Islet of Langerhans (tissue), 1 donor: ENCODE data around the gene PDE6B.

Experiments
- FAIRE-seq: peaks from one replicate; lab custom pipeline; 2011; peaks lifted over from hg19 to GRCh38; lab: Jason Lieb, UNC

Gene PDE6B

DNA sequence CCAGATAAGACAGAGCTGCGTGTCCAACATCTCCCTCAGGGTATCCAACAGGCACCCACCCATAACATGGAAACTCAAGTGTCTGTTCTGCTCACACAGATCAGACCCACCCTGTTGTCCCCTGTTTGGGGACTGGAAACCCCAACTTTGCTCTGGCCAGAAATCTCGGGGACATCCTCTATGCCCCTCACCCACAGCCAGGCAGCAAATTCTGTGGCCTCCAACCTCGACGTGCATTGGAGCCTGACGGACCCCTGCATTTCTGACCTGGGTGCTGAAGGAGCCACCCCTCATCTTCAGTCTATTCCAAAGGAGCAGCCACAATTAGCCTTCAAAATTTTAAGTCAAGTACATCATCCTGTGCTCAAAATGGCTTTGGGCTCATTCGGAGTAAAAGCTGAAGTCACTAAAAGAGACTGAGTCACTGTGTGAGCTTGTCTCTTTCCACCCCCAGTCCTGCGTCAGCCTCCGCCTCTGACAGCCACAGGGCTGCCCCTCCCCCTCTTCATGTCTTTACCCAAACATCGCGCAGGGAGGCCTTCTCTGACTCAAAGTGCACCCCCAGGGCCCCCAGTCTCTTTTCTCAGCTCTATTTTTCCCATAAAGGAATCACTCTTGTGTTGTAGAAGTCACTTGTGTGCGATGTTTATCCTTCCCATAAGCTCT, 24.4 kb upstream of the PDE6B start:
- FAIRE-seq: no peak

GRCh38 chr4:601612-602558, 23.5 kb upstream of the PDE6B start:
- no peak for FAIRE-seq

DNA sequence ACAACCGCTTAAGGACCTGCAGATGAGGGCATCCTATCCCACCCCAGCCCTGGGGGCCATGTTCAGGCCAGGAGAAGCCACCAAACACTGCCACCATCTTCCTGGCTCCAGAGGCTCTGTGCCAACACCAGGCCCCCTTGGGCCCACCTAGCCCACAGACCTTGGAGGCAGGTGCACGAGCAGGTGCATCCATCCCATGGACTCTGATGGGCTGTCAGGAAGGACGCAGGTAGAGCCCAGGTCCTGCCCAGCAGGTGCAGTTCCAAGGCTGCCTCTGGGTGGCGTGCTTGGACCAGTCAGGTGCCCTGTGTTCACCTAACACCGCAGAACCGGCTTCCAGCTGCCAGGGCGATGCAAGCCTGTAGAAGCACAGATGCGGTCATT, 22.8 kb upstream of the PDE6B start:
- FAIRE-seq: no peak

- FAIRE-seq: no peak
Measured at GRCh38 chr4:604131-604530, 21.2 kb upstream of the PDE6B start.

DNA sequence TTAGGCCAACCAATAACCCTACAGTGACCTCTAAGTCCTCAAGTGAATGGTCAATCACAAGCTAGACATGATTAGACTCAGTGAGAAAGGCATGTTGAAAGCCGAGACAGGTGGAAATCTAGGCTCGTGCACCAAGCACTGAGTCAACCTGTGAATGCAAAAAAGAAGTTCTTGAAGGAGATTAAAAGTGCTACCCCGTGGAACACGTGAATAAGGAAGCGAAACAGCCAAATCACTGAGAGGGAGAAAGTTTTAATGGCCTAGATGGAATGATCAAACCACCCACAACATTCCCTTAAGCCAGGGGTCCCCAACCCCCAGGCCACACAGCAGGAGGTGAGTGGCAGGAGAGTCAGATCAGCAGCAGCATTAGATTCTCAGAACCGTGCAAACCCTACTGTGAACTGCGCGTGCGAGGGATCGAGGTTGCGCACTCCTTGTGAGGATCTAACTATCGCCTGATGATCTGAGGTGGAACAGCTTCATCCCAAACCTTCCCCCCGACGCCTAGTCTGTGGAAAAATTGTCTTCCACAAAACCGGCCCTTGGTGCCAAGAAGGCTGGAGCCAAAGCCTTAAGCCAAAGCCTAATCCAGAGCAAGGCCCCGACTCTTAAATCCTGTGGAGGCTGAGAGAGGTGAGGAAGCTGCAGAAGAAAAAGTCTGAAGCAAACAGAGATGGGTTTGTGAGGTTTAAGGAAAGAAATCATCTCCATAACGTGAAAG, 19.5 kb upstream of the PDE6B start:
- no peak for FAIRE-seq

- no peak for FAIRE-seq
Measured at GRCh38 chr4:608236-608635, 17.1 kb upstream of the PDE6B start.

DNA sequence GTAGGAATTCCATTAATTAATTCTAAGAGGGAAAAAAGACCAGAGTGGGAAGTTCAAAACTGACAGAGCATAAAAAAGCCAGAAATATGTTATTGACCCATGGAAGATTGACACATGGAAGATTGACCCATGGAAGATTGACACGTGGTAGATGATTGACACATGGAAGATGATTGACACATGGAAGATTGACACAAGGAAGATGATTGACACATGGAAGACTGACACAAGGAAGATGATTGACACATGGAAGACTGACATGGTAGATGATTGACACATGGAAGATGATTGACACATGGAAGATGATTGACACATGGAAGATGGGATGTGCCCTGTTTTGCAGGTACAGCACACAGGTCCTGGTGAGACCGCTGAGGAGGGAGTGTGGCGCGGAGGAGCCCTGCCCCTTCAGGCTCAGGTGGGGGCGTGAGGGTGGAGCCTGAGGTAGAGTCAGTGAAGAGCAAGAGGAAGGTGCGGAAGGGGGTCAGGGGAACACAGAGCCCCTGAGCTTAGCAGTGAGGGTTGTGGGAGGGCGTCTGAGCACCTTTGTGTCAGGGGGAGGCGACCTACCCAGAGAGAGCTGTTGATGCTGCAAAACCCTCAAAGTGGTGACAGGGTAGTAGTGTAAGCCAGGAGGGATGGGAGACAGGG, 15.8 kb upstream of the PDE6B start:
- no peak for FAIRE-seq

GRCh38 chr4:610411-611261, 14.7 kb upstream of the PDE6B start:
- FAIRE-seq: no peak

DNA sequence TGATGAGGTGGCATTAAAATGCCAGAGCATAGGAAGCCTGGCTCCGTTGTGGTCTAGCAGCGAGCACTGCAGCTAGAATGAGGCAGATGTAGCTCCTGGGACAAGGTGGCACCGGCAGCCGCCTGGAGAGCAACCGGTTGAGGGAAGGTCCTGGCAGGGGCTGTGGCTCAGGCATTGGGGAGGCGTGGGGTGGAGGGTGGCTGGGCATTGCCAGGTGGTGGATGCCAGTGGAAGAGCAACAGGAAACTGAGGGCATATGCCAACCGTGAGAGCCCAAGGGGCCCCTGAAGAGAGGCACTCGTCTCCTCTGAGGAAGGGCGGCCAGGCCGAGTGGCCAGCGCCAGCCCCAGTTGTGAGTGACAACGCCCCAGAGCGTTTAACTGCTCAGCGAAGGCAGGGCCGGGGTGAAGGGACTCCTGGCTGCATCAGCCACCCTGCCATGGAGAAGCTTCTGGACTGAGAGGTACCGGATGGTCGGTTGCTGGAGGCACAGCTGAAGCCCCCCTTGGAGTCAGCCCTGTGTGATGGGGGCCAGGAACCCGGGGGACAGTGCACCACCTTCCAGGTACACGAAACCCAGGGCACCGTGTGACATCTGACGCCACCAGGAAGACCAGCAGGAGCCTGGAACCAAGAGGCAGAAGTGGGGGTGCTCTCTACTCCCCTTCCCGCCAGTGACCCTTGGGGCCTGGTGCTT, 13.2 kb upstream of the PDE6B start:
- FAIRE-seq: no peak

DNA sequence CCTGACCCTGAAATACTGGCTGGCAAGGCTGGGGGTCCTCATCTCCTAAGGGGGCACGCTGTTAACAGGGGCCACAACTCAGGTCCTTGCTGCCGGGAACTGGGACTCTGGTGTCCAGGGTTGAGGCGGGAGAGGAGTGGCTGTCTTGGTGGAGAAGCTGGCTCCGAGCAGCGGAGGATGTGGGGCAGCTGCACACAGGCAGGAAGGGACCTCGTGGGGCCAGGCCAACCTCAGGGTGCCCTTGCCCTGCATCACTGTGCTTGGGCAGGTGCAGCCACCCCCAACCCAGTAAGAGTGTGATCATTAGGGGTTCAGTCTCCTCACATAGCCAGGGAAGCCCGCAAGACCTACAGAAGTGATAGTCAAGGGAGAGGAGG, 12.6 kb upstream of the PDE6B start:
- FAIRE-seq: no peak

DNA sequence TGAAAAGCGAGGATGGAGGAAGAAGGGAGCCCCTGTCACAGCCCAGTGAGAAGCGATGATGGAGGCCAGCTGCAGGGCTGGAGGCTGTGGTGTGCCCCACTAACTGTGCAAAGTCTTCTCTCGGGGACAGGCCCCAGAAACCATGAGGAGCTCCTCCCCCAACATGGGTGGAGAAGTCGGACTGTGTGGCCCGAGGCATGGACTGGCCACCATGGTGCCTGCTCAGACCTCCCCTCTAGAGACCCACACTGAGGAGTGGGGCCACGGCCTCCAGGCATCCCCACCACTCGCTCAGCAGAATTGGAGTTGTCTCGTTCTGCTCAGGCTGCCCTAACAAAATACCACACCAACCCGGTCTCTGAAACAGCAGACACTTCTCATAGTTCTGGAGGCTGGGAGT, 12.2 kb upstream of the PDE6B start:
- FAIRE-seq: no peak

- FAIRE-seq: no peak
Measured at GRCh38 chr4:616091-616490, 9.3 kb upstream of the PDE6B start.

DNA sequence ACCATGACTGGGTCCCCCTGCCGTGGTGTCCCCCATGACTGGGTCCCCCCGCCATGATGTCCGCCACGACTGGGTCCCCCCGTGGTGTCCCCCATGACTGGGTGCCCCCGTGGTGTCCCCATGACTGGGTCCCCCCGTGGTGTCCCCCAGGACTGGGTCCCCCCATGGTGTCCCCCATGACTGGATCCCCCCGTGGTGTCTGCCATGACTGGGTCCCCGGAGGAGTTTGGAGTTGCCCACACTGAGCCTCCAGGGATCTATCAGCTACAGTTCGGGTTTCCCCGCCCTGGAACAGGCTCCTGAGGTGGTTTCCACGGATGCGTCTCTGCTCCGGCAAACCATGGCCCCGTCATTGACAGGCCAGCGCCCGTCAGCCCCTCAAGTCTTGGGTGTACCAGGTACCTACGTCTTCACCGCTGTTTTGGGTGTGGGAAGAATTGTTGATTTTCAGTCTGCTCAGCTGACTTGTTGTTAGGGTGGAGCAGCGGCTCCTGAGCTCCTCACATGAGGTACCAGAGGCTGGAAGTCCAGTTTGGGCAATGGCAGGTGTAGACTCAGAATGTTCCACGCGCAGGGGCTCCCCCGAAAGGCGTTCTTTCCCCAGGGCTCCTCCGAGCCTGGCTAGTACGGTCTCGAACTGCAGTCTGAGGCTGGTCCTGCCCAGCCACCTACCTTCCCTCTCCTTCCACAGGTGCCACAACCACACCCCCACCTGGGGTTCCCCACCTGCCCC, 8.3 kb upstream of the PDE6B start:
- FAIRE-seq: no peak

GRCh38 chr4:617644-618641, 7.4 kb upstream of the PDE6B start:
- FAIRE-seq: no peak

GRCh38 chr4:620201-620600, 5.2 kb upstream of the PDE6B start:
- no peak for FAIRE-seq

GRCh38 chr4:620851-621261, 4.5 kb upstream of the PDE6B start:
- FAIRE-seq: no peak

- no peak for FAIRE-seq
Measured at GRCh38 chr4:621296-622070, 3.9 kb upstream of the PDE6B start.
